WTC11 (cell line): ENCODE data around the gene LRRC14B. TPM values are rescaled to one million over a fixed set of nuclear protein-coding genes. Genes with fewer than 3 reads are reported as not detected.

Experiments used
- ATAC-seq: fragments of 200-7000 bp; cut with Tn5 transposase; 2 replicates; pipeline ENCODE4 v1.10.0; 2021; ENCODE audit warnings: mild to moderate bottlenecking, moderate library complexity
- CTCF ChIA-PET: fragments of 300-600 bp; sonication (Branson Sonifier 250); formaldehyde crosslinking; loops from one replicate; lab custom pipeline; 2021; ENCODE audit warnings: antibody characterized with exemption; lab: Charles Lee
- POLR2A ChIA-PET: fragments of 350-600 bp; sonication (Branson Sonifier 250); formaldehyde crosslinking; loops from one replicate; lab custom pipeline; 2021; ENCODE audit warnings: antibody characterized with exemption; lab: Charles Lee
- DNase-seq: peaks from one replicate; pipeline ENCODE4 v3.0.0; 2021; ENCODE audit warnings: low spot score
- H3K27ac Mint-ChIP-seq: 2 replicates; pipeline ENCODE4 v1.8.0; 2021; ENCODE audit warnings: mixed read lengths
- H3K27me3 Mint-ChIP-seq: 2 replicates; pipeline ENCODE4 v1.8.0; 2021; ENCODE audit warnings: low read depth, mild to moderate bottlenecking, moderate library complexity, mixed read lengths
- H3K36me3 Mint-ChIP-seq: 2 replicates; pipeline ENCODE4 v1.8.0; 2021; ENCODE audit warnings: mixed read lengths
- H3K4me1 Mint-ChIP-seq: 2 replicates; pipeline ENCODE4 v1.8.0; 2022; ENCODE audit warnings: mixed read lengths
- H3K4me3 Mint-ChIP-seq: 2 replicates; pipeline ENCODE4 v1.8.0; 2021; ENCODE audit warnings: mild to moderate bottlenecking, moderate library complexity, mixed read lengths
- H3K9me3 Mint-ChIP-seq: 2 replicates; pipeline ENCODE4 v1.8.0; 2021; ENCODE audit warnings: mixed read lengths
- ATF1 ChIP-seq: sonication (generic); formaldehyde crosslinking; IDR thresholded peaks from 2 replicates; pipeline ENCODE4 v1.8.1; 2023; ENCODE audit warnings: mild to moderate bottlenecking, moderate library complexity, missing genetic modification reagents
- GRHL2 ChIP-seq: fragments of 250-450 bp; sonication (Bioruptor Pico); IDR thresholded peaks from 2 replicates; pipeline ENCODE4 v1.8.0; 2022; ENCODE audit warnings: mild to moderate bottlenecking, moderate library complexity; ENCODE audit not compliant: insufficient replicate concordance, severe bottlenecking
- GTF2I ChIP-seq: fragments of 250-450 bp; sonication (Bioruptor Pico); conservative IDR thresholded peaks from 2 replicates; pipeline ENCODE4 v1.4.0; 2021; ENCODE audit warnings: mild to moderate bottlenecking
- MXD4 ChIP-seq: fragments of 250-450 bp; sonication (Bioruptor Pico); IDR thresholded peaks from 2 replicates; pipeline ENCODE4 v1.8.0; 2021; ENCODE audit warnings: mild to moderate bottlenecking, moderate library complexity, borderline replicate concordance
- NFATC4 ChIP-seq: fragments of 250-450 bp; sonication (Bioruptor Pico); IDR thresholded peaks from 2 replicates; pipeline ENCODE4 v1.9.0; 2021; ENCODE audit warnings: mild to moderate bottlenecking
- NFYB ChIP-seq: sonication (generic); formaldehyde crosslinking; conservative IDR thresholded peaks from 2 replicates; pipeline ENCODE4 v1.8.0; 2022; ENCODE audit warnings: low read depth, missing genetic modification reagents
- OVOL2 ChIP-seq: fragments of 250-450 bp; sonication (Bioruptor Pico); IDR thresholded peaks from 2 replicates; pipeline ENCODE4 v1.9.0; 2021; ENCODE audit warnings: mild to moderate bottlenecking, borderline replicate concordance
- PRRX2 ChIP-seq: fragments of 250-450 bp; sonication (Bioruptor Pico); IDR thresholded peaks from 2 replicates; pipeline ENCODE4 v1.8.0; 2021; ENCODE audit warnings: mild to moderate bottlenecking
- RORB ChIP-seq: fragments of 250-450 bp; sonication (Bioruptor Pico); IDR thresholded peaks from 2 replicates; pipeline ENCODE4 v1.9.0; 2021; ENCODE audit warnings: mild to moderate bottlenecking
- SOX15 ChIP-seq: fragments of 250-450 bp; sonication (Bioruptor Pico); IDR thresholded peaks from 2 replicates; pipeline ENCODE4 v1.9.0; 2021; ENCODE audit warnings: mild to moderate bottlenecking
- TEAD1 ChIP-seq: sonication (generic); formaldehyde crosslinking; IDR thresholded peaks from 2 replicates; pipeline ENCODE4 v1.8.0; 2022; ENCODE audit warnings: mild to moderate bottlenecking, missing genetic modification reagents
- ZNF317 ChIP-seq: sonication (generic); formaldehyde crosslinking; IDR thresholded peaks from 2 replicates; pipeline ENCODE4 v1.8.1; 2023; ENCODE audit warnings: low read depth, mild to moderate bottlenecking, moderate library complexity, missing genetic modification reagents, borderline replicate concordance
- ZNF396 ChIP-seq: fragments of 250-450 bp; sonication (Bioruptor Pico); IDR thresholded peaks from 2 replicates; pipeline ENCODE4 v1.8.0; 2021; ENCODE audit warnings: mild to moderate bottlenecking, moderate library complexity, borderline replicate concordance
- ZNF423 ChIP-seq: fragments of 250-450 bp; sonication (Bioruptor Pico); IDR thresholded peaks from 2 replicates; pipeline ENCODE4 v2.1.2; 2022; ENCODE audit warnings: mild to moderate bottlenecking, moderate library complexity
- ZNF671 ChIP-seq: fragments of 250-450 bp; sonication (Bioruptor Pico); IDR thresholded peaks from 2 replicates; pipeline ENCODE4 v1.8.0; 2021; ENCODE audit warnings: mild to moderate bottlenecking
- total RNA-seq: library from RNA; stranded (reverse); gene quantifications from 3 replicates; pipeline ENCODE4 v1.2.3, GENCODE V29; 2021
- TF ChIP-seq, protein P1 (sequence below): sonication (generic); formaldehyde crosslinking; IDR thresholded peaks from 2 replicates; pipeline ENCODE4 v1.8.1; 2022; ENCODE audit warnings: low read depth, missing genetic modification reagents, borderline replicate concordance
- TF ChIP-seq, protein P2 (sequence below): fragments of 250-450 bp; sonication (Bioruptor Pico); IDR thresholded peaks from 2 replicates; pipeline ENCODE4 v1.9.0; 2021; ENCODE audit warnings: moderate library complexity, mild to moderate bottlenecking, inconsistent platforms, borderline replicate concordance
- TF ChIP-seq, protein P3 (sequence below): fragments of 250-450 bp; sonication (Bioruptor Pico); IDR thresholded peaks from 2 replicates; pipeline ENCODE4 v2.1.2; 2022; ENCODE audit warnings: mild to moderate bottlenecking, moderate library complexity

Gene LRRC14B
- total RNA-seq, 1 experiment from 2014 or later, result not detected

GRCh38 chr5:149745-150485 is 41.4 kb upstream of the LRRC14B start:
- ATAC-seq (no peak), DNase-seq (no peak)
- TF ChIP-seq, protein P1, sequence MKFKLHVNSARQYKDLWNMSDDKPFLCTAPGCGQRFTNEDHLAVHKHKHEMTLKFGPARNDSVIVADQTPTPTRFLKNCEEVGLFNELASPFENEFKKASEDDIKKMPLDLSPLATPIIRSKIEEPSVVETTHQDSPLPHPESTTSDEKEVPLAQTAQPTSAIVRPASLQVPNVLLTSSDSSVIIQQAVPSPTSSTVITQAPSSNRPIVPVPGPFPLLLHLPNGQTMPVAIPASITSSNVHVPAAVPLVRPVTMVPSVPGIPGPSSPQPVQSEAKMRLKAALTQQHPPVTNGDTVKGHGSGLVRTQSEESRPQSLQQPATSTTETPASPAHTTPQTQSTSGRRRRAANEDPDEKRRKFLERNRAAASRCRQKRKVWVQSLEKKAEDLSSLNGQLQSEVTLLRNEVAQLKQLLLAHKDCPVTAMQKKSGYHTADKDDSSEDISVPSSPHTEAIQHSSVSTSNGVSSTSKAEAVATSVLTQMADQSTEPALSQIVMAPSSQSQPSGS, result no peak
- TF ChIP-seq ZNF317 (CRISPR knock-in tag), result no peak
- TF ChIP-seq, protein P2, sequence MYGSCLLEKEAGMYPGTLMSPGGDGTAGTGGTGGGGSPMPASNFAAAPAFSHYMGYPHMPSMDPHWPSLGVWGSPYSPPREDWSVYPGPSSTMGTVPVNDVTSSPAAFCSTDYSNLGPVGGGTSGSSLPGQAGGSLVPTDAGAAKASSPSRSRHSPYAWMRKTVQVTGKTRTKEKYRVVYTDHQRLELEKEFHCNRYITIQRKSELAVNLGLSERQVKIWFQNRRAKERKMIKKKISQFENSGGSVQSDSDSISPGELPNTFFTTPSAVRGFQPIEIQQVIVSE (CRISPR knock-in tag), result no peak
- no peak for TF ChIP-seq ATF1 (CRISPR knock-in tag)
- TF ChIP-seq NFYB (CRISPR knock-in tag), result no peak
- TF ChIP-seq TEAD1 (CRISPR knock-in tag), result no peak
- TF ChIP-seq GTF2I (CRISPR knock-in tag), result no peak
- Mint-ChIP-seq H3K9me3 (peaks cover 23% of the 10 kb centered on the region), H3K36me3 (peaks cover 76% of the 10 kb centered on the region), H3K4me3 (no peak overlapping the region), H3K27ac (no peak overlapping the region), H3K4me1 (no peaks in the 10 kb centered on the region), H3K27me3 (no peaks in the 10 kb centered on the region; the same call in 1 of the 2 replicates)
- POLR2A ChIA-PET, result no interaction called here
- CTCF ChIA-PET, result no interaction called here

DNA sequence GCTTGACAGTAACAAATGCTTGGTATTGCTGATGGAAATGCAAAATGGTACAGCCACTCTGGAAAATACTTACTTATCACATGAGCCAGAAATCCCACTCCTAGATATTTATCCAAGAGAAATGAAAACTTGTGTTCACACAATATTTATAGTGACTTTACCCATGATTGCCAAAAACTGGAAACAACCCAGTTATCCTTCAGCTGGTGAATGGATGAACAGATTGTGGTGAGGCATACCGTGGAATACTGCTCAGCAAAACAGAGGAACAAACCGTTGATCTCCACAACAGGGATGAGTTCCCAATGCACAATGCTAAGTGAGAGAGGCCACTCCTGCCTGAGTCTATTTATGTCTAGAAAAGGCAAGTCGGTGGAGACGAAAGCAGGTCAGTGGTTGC is 40.5 kb upstream of the LRRC14B start:
- Mint-ChIP-seq H3K36me3 (peaks cover 81% of the 10 kb centered on the region), H3K9me3 (peaks cover 23% of the 10 kb centered on the region), H3K4me3 (no peak overlapping the region)
- TF ChIP-seq ZNF671, result no peak
- TF ChIP-seq GRHL2 (CRISPR knock-in tag), result no peak
- no peak for TF ChIP-seq OVOL2 (CRISPR knock-in tag)
- TF ChIP-seq TEAD1 (CRISPR knock-in tag), result no peak
- TF ChIP-seq, all 79 proteins: peak for 0
- H3K4me1 Mint-ChIP-seq, result no peaks in the 10 kb centered on the region
- H3K27ac Mint-ChIP-seq, result no peak overlapping the region
- POLR2A ChIA-PET, result no interaction called here
- DNase-seq (no peak), ATAC-seq (no peak)
- no peaks in the 10 kb centered on the region; the same call in 1 of the 2 replicates for H3K27me3 Mint-ChIP-seq
- CTCF ChIA-PET, result no interaction called here

- H3K4me3 Mint-ChIP-seq, result no peak overlapping the region
- TF ChIP-seq ZNF423 (CRISPR knock-in tag) (no peak), ZNF396 (CRISPR knock-in tag) (no peak), ATF1 (CRISPR knock-in tag) (no peak), SOX15 (no peak), PRRX2 (CRISPR knock-in tag) (no peak), NFATC4 (no peak), MXD4 (CRISPR knock-in tag) (no peak), RORB (CRISPR knock-in tag) (no peak)
- TF ChIP-seq, protein P3, sequence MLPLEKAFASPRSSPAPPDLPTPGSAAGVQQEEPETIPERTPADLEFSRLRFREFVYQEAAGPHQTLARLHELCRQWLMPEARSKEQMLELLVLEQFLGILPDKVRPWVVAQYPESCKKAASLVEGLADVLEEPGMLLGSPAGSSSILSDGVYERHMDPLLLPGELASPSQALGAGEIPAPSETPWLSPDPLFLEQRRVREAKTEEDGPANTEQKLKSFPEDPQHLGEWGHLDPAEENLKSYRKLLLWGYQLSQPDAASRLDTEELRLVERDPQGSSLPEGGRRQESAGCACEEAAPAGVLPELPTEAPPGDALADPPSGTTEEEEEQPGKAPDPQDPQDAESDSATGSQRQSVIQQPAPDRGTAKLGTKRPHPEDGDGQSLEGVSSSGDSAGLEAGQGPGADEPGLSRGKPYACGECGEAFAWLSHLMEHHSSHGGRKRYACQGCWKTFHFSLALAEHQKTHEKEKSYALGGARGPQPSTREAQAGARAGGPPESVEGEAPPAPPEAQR (CRISPR knock-in tag), result no peak
- TF ChIP-seq, protein P1, result no peak
- TF ChIP-seq, all 79 proteins: peak for 0
- H3K36me3 Mint-ChIP-seq, result peaks cover 85% of the 10 kb centered on the region
- no peaks in the 10 kb centered on the region for H3K4me1 Mint-ChIP-seq
- H3K27ac Mint-ChIP-seq, result no peak overlapping the region
- peaks cover 18% of the 10 kb centered on the region for H3K9me3 Mint-ChIP-seq
- ChIA-PET CTCF (no interaction called here), POLR2A (no interaction called here)
- no peak for DNase-seq
- no peaks in the 10 kb centered on the region; the same call in 1 of the 2 replicates for H3K27me3 Mint-ChIP-seq
- ATAC-seq, result no peak
Measured at GRCh38 chr5:152077-152476, 39.2 kb upstream of the LRRC14B start.
